Adipose tissue (tissue), 3 donors: ENCODE results near the gene UPK3A. TPM values are rescaled to one million over a fixed set of nuclear protein-coding genes. Genes with fewer than 3 reads are reported as not detected.

Source experiments
- H3K27ac ChIP-seq: one replicate; pipeline ENCODE4 v1.5.1; 2013; ENCODE audit warnings: low read depth, low read length
- WGBS, 3 donors: extraction: QIAGEN DNeasy Blood & Tissue Kit; methylation state at CpG; one replicate each; pipeline ENCODE4 v1.1.7; 2013; 5-methylcytosine and 5-hydroxymethylcytosine counted together
- polyA plus RNA-seq, 3 donors: library from polyadenylated mRNA; stranded (reverse); fragments of 200-250 nt; gene quantifications; one replicate each; pipeline ENCODE4 v1.2.3, GENCODE V29; 2013
- donor health status: healthy with polysubstance abuse.
- donor health status: Bipolar disorder and iron deficiency.
- donor health status: healthy.

The UPK3A gene
- polyA plus RNA-seq, 3 donors = not detected

GRCh38 chr22:45335854-45336522, 51.2 kb downstream of the UPK3A start:
- 84 to 93% (median 85%) methylated on average over 29 of the region's 29 CpGs for WGBS, 3 donors
- no peak overlapping the region for H3K27ac ChIP-seq

GRCh38 chr22:45336971-45337431, 52.3 kb downstream of the UPK3A start:
- no peak overlapping the region for H3K27ac ChIP-seq
- 31 to 40% (median 31%) methylated on average over 18 of the region's 18 CpGs for WGBS, 3 donors

GRCh38 chr22:45337536-45337935, 52.8 kb downstream of the UPK3A start:
- H3K27ac ChIP-seq = no peak overlapping the region
- 79 to 87% (median 81%) methylated on average over 9 of the region's 9 CpGs for WGBS, 3 donors

DNA sequence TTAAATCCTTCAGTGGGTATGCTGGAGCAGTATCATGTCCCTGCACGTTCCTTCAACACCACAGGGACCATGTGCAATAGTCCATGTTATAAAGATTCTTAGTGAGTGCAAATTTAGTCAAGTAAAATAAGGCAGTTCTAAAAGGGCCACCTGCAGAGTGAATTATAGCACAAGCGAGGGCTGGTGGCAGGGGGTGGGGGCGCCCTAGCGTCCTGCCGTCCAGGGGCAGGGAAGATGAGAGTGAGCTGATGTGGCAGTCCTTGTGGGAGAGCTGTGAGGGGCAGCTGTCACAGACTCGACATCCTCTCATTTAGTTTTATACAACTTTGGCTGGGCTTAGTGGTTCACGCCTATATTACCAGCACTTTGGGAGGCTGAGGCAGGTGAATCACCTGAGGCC, 54.0 kb downstream of the UPK3A start:
- no peak overlapping the region for H3K27ac ChIP-seq
- WGBS, 3 donors = 87 to 93% (median 92%) methylated on average over 7 of the region's 7 CpGs

DNA sequence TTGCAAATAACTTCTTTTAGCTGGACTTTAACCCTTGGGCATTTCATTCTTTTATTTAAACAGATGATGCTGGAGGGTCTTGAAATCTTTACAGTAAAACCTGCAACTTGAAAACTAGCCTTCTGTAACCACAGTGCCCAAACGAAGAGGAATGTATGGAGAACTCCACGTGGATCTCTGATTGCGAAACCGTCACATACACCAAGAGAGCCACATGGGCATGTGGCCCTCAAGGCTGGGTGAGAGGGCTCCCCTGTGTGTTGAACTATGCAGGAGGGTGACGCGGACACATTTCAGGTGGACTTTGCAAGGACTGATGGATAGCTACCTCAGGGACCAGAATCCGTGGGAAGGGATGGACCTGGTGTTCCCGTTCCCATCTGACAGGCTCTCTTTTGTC, 55.6 kb downstream of the UPK3A start:
- WGBS, 3 donors = 78 to 90% (median 80%) methylated on average over 8 of the region's 8 CpGs

GRCh38 chr22:45341498-45341897, 56.7 kb downstream of the UPK3A start:
- WGBS, 3 donors = 56 to 71% (median 59%) methylated on average over 6 of the region's 6 CpGs
- no peak overlapping the region for H3K27ac ChIP-seq

More for the DNA sequence above, 55.6 kb downstream of the UPK3A start:
- no peak overlapping the region for H3K27ac ChIP-seq

DNA sequence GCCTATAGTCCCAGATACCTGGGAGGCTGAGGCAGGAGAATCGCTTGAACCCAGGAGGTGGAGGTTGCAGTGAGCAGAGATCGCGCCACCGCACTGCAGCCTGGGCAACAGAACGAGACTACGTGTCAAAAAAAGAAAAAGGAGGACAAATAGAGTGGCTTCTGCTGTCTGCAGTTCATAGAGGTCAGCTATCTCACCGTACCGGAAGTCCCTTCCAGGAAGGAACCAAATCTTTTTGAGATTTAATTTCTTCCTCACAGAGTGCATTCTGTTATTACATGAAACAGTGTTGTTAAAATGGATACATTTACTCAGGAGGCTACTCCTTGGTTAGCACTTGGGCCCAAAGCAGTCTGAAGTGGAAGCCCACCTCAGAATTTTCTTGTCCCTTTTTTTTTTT, 58.4 kb downstream of the UPK3A start:
- no peak overlapping the region for H3K27ac ChIP-seq
- WGBS, 3 donors = 83 to 96% (median 86%) methylated on average over 8 of the region's 8 CpGs

DNA sequence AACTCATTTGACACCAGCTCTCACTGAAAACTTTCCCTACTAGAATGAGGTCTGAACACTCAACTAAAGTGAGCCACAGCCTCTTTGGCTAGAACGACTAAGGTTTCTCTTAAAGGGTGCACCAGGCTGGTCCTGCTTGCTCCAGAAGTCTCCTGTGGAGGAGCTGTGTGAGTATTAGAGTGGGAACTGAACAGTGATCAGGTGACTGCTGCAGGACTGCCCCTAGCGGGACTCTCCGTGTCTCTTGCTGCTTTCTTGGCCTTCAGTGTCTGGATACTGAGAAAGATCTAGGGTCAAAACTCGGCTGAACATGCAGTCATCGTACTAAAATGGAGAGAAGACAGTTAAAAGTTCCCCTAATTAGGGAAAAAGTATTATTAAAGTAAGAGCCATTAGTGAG, 59.6 kb downstream of the UPK3A start:
- H3K27ac ChIP-seq = no peak overlapping the region
- WGBS, 3 donors = 61 to 69% (median 69%) methylated on average over 5 of the region's 5 CpGs

Other genes with a start within 250 kb of the UPK3A start
- gene NUP50, start 121.0 kb upstream of the UPK3A start, polyA plus RNA-seq = 10 to 100 TPM in 2 of 3 donors, 1 to 10 TPM in 1; 9.3 to 17.4 (median 12.4) TPM
- 10 to 100 TPM; 16.1 to 31.6 (median 26.2) TPM for gene KIAA0930, start 44.1 kb upstream of the UPK3A start, polyA plus RNA-seq
- 10 to 100 TPM in 2 of 3 donors, 1 to 10 TPM in 1; 6.4 to 40.5 (median 14.7) TPM for gene FAM118A, start 25.0 kb downstream of the UPK3A start, polyA plus RNA-seq
- gene SMC1B, start 128.7 kb downstream of the UPK3A start, polyA plus RNA-seq = under 1 TPM in 2 of 3 donors, not detected in 1; 0.01 to 0.02 TPM
- under 1 TPM; 0.06 to 0.56 (median 0.17) TPM for gene RIBC2, start 128.7 kb downstream of the UPK3A start, polyA plus RNA-seq
- 100 to 1,000 TPM in 2 of 3 donors, 10 to 100 TPM in 1; 33.2 to 280 (median 121) TPM for gene FBLN1, start 217.9 kb downstream of the UPK3A start, polyA plus RNA-seq